PFSK-1 (cell line): ENCODE measurements around the gene ABCD1.

Source experiments
- FOXP2 ChIP-seq: optimal IDR thresholded peaks from 2 replicates; pipeline ENCODE3; 2011; ENCODE audit warnings: borderline replicate concordance, control low read depth, inconsistent platforms; ENCODE audit not compliant: insufficient read depth; ENCODE audit errors: extremely low read length, extremely low read depth
- POLR2AphosphoS5 ChIP-seq: IDR thresholded peaks from 2 replicates; pipeline ENCODE4 v1.6.1; 2012; ENCODE audit warnings: low read depth, mild to moderate bottlenecking, control low read depth, low read length, moderate library complexity
- SIN3A ChIP-seq: IDR thresholded peaks from 2 replicates; pipeline ENCODE4 v1.6.1; 2012; ENCODE audit warnings: mild to moderate bottlenecking, low read length, moderate library complexity, borderline replicate concordance; ENCODE audit not compliant: insufficient read depth
- TAF1 ChIP-seq: IDR thresholded peaks from 2 replicates; pipeline ENCODE4 v1.6.1; 2012; ENCODE audit warnings: low read length, control low read depth, borderline replicate concordance; ENCODE audit not compliant: insufficient read depth
- TF ChIP-seq, protein P1 (sequence below), 2 experiments: IDR thresholded peaks; 2 replicates each; pipeline versions ENCODE4 v1.6.1 to v1.8.0; 2011 to 2012; ENCODE audit warnings: low read depth in 2 of 2, low read length in 2 of 2, control low read depth in 1 of 2, inconsistent platforms in 1 of 2, mild to moderate bottlenecking in 1 of 2, moderate library complexity in 1 of 2; ENCODE audit not compliant: insufficient read depth in 1 of 2

ABCD1 gene

DNA sequence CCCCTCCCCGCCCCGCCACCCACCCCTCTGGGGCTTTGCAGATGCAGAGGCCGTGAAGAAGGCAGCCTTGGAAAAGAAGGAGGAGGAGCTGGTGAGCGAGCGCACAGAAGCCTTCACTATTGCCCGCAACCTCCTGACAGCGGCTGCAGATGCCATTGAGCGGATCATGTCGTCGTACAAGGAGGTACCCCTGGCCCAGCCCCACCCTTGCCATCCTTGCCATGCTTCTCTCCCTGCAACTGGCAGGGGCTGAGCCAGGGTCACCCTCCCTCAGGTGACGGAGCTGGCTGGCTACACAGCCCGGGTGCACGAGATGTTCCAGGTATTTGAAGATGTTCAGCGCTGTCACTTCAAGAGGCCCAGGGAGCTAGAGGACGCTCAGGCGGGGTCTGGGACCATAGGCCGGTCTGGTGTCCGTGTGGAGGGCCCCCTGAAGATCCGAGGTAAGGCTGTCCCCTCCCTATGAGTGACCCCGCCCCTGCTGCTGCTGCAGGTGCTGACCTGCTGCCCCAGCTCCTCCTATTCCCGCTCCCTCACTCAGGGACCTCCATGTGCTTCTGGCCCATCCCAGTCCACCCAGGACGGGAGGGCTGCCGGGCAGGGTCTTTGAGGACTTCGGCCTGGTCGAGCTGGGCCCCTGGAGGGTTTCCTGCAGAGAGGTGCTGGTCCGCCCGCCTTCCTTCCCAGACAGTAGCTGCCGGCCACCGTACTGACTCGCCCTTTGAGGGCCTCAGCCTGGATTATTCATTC is 11.6 kb downstream of the ABCD1 start:
- TF ChIP-seq TAF1, result no peak
- no peak for TF ChIP-seq POLR2AphosphoS5
- TF ChIP-seq FOXP2, result no peak
- TF ChIP-seq, protein P1, sequence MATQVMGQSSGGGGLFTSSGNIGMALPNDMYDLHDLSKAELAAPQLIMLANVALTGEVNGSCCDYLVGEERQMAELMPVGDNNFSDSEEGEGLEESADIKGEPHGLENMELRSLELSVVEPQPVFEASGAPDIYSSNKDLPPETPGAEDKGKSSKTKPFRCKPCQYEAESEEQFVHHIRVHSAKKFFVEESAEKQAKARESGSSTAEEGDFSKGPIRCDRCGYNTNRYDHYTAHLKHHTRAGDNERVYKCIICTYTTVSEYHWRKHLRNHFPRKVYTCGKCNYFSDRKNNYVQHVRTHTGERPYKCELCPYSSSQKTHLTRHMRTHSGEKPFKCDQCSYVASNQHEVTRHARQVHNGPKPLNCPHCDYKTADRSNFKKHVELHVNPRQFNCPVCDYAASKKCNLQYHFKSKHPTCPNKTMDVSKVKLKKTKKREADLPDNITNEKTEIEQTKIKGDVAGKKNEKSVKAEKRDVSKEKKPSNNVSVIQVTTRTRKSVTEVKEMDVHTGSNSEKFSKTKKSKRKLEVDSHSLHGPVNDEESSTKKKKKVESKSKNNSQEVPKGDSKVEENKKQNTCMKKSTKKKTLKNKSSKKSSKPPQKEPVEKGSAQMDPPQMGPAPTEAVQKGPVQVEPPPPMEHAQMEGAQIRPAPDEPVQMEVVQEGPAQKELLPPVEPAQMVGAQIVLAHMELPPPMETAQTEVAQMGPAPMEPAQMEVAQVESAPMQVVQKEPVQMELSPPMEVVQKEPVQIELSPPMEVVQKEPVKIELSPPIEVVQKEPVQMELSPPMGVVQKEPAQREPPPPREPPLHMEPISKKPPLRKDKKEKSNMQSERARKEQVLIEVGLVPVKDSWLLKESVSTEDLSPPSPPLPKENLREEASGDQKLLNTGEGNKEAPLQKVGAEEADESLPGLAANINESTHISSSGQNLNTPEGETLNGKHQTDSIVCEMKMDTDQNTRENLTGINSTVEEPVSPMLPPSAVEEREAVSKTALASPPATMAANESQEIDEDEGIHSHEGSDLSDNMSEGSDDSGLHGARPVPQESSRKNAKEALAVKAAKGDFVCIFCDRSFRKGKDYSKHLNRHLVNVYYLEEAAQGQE (IDR thresholded peaks at IDR 0.05; ENCODE audit: insufficient read depth in 1 of 2, low read depth in 2 of 2, low read length in 2 of 2), result no peak
- no peak for TF ChIP-seq SIN3A

DNA sequence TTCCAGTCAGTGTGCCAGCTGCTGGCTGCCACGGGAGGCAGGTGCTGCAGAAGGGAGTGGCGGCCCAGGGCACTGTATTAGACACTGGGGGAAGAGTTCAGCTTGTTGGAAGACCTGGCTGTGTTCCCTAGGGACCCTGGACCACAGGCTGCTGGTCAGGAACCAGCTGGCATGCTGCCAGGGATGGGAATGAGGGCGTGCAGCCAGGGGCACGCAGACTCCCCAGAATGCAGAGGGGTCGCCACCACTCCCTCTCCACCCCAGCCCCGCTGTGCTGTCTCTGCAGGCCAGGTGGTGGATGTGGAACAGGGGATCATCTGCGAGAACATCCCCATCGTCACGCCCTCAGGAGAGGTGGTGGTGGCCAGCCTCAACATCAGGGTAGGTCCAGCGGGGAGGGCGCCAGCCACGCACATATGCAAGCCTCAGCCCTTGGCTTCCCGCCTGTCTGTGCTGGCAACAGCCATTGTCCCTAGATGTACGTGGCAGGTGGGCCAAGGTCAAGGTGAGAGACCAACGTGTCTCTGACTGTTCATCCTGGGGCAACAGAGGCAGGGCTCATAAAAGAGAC is 12.3 kb downstream of the ABCD1 start:
- no peak for TF ChIP-seq POLR2AphosphoS5
- TF ChIP-seq, protein P1 (IDR thresholded peaks at IDR 0.05; ENCODE audit: insufficient read depth in 1 of 2, low read depth in 2 of 2, low read length in 2 of 2), result no peak
- TF ChIP-seq TAF1, result no peak
- TF ChIP-seq SIN3A, result no peak

DNA sequence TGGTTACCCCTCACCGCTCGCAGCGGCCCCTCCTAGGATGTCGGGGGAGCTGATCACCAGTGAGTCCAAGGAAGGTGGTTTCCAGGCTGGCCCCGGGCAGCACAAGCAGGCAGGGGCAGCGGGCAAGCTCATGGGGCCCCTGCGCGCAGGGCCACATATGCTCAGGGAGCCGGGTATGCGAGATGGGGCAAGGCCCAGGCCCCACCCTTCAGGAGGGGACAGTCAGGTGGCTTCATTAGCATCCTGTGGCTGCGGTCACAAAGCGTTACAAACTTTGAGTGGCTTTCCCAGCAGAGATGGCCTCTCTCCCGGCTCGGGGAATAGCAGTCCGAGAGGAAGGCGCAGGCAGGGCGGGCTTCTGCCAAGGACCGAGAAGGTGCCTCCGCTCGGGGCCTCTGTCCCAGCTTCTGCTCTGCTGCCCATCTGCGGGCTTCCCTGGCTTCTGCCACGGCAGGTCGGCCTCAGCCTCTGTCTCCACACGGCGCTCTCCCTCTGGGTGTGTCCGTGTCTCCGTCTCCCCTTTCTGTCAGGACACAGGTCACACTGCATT is 13.5 kb downstream of the ABCD1 start:
- TF ChIP-seq FOXP2 (no peak), TAF1 (no peak), POLR2AphosphoS5 (no peak), SIN3A (no peak)
- TF ChIP-seq, protein P1 (IDR thresholded peaks at IDR 0.05; ENCODE audit: insufficient read depth in 1 of 2, low read depth in 2 of 2, low read length in 2 of 2), result no peak

DNA sequence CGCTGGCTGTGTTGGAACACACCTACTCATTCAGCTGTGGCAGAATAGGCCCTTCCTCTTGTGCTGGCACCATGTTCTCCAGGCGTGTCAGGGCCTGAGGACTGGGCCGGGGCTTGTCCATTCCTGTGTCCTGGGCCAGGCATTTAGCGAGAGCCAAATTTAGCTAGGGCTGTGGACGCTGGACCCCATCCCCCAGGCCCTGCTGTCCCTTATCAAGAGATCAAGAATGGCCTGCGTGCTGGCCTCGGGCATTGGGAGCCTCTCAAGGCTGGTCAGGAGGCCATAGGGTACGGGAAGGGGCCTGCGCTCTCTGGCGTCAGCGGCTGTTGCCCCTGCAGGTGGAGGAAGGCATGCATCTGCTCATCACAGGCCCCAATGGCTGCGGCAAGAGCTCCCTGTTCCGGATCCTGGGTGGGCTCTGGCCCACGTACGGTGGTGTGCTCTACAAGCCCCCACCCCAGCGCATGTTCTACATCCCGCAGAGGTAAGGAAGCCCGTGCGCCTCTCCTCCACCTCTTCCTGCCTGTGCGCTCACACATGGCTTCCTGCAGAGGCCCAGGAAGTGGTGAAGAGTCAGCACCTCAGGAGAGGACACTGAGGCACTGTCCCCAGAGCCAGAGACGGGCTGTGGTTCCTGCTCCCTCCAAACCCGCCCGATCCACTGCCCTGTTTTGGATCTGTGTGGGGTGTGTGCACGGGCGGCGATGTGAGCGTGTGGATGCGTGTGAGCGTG is 15.3 kb downstream of the ABCD1 start:
- TF ChIP-seq FOXP2, result no peak
- TF ChIP-seq SIN3A, result no peak
- no peak for TF ChIP-seq TAF1
- TF ChIP-seq, protein P1 (IDR thresholded peaks at IDR 0.05; ENCODE audit: insufficient read depth in 1 of 2, low read depth in 2 of 2, low read length in 2 of 2), result no peak
- no peak for TF ChIP-seq POLR2AphosphoS5
